IMR-90 (cell line): ENCODE measurements around the gene STK35. TPM values are rescaled to one million over a fixed set of nuclear protein-coding genes. Genes with fewer than 3 reads are reported as not detected.
A peak's percentile ranks its signal among the peaks of the same experiment; 100 is the strongest.

Experiments
- ATAC-seq: fragments of 200-7000 bp; cut with Tn5 transposase; 2 replicates; pipeline ENCODE4 v1.9.1; 2020; ENCODE audit warnings: low read depth, mild to moderate bottlenecking, moderate library complexity
- BruUV-seq: library from RNA; stranded (reverse); fragments of 400-500 nt; replicated peaks from 2 replicates; lab custom pipeline; 2021; lab: Mats Ljungman, UMichigan
- CTCF ChIA-PET: fragments of 300-600 bp; formaldehyde crosslinking; extraction: SDS; loops from one replicate; lab custom pipeline; 2021; ENCODE audit warnings: antibody characterized with exemption; lab: Yijun Ruan, JAX
- POLR2A ChIA-PET: fragments of 300-600 bp; sonication (Branson Sonifier 250); formaldehyde crosslinking; loops from one replicate; lab custom pipeline; 2022; ENCODE audit warnings: antibody characterized with exemption; ENCODE audit not compliant: unreplicated experiment; lab: Charles Lee
- DNase-seq: peaks from one replicate; pipeline ENCODE4 v3.0.0; 2013
- H2AFZ ChIP-seq: replicated peaks from 2 replicates; pipeline ENCODE3; 2013; ENCODE audit warnings: low read length, mild to moderate bottlenecking; ENCODE audit not compliant: poor library complexity
- H2AK5ac ChIP-seq: 2 replicates; pipeline ENCODE4 v1.6.1; 2013; ENCODE audit warnings: low read depth, low read length, inconsistent platforms
- H2AK9ac ChIP-seq: replicated peaks from 2 replicates; pipeline ENCODE3; 2013; ENCODE audit warnings: mild to moderate bottlenecking, low read depth, low read length, moderate library complexity; ENCODE audit not compliant: poor library complexity
- H2BK120ac ChIP-seq: 2 replicates; pipeline ENCODE4 v1.6.1; 2013; ENCODE audit warnings: low read depth, low read length, inconsistent platforms
- H2BK15ac ChIP-seq: 3 replicates; pipeline ENCODE4 v1.6.1; 2013; ENCODE audit warnings: low read depth, low read length, inconsistent platforms
- H2BK20ac ChIP-seq: 2 replicates; pipeline ENCODE4 v1.6.1; 2013; ENCODE audit warnings: low read depth, mild to moderate bottlenecking, inconsistent platforms, low read length, moderate library complexity
- H2BK5ac ChIP-seq: 2 replicates; pipeline ENCODE4 v1.6.1; 2013; ENCODE audit warnings: mild to moderate bottlenecking, low read depth, low read length, inconsistent platforms; ENCODE audit not compliant: poor library complexity, severe bottlenecking
- H3K14ac ChIP-seq: replicated peaks from 2 replicates; pipeline ENCODE4 v1.6.1; 2013; ENCODE audit warnings: low read depth, low read length, inconsistent platforms
- H3K18ac ChIP-seq: 2 replicates; pipeline ENCODE4 v1.6.1; 2013; ENCODE audit warnings: low read depth, low read length, control low read depth
- H3K23ac ChIP-seq: 2 replicates; pipeline ENCODE4 v1.6.1; 2013; ENCODE audit warnings: low read depth, low read length, inconsistent platforms
- H3K27ac ChIP-seq: 2 replicates; pipeline ENCODE4 v1.5.1; 2013; ENCODE audit warnings: mild to moderate bottlenecking, control low read depth, low read length; ENCODE audit not compliant: insufficient read depth
- H3K27me3 ChIP-seq: 2 replicates; pipeline ENCODE4 v1.6.1; 2013; ENCODE audit warnings: low read length; ENCODE audit not compliant: control insufficient read depth, insufficient read depth
- H3K36me3 ChIP-seq: 2 replicates; pipeline ENCODE4 v1.6.1; 2013; ENCODE audit warnings: low read length, mixed read lengths; ENCODE audit not compliant: control insufficient read depth, insufficient read depth
- H3K4ac ChIP-seq: 2 replicates; pipeline ENCODE4 v1.6.1; 2013; ENCODE audit warnings: low read depth, low read length, inconsistent platforms
- H3K4me1 ChIP-seq: 2 replicates; pipeline ENCODE4 v1.6.1; 2013; ENCODE audit warnings: low read length, mixed read lengths; ENCODE audit not compliant: control insufficient read depth, insufficient read depth
- H3K4me2 ChIP-seq: 2 replicates; pipeline ENCODE4 v1.6.1; 2013; ENCODE audit warnings: low read depth, mild to moderate bottlenecking, control low read depth, low read length, moderate library complexity
- H3K4me3 ChIP-seq: 2 replicates; pipeline ENCODE4 v1.5.1; 2013; ENCODE audit warnings: low read depth, mild to moderate bottlenecking, control low read depth, low read length, moderate library complexity; ENCODE audit not compliant: insufficient read depth
- H3K56ac ChIP-seq: 2 replicates; pipeline ENCODE4 v1.6.1; 2013; ENCODE audit warnings: low read length, inconsistent platforms; ENCODE audit not compliant: insufficient read depth; ENCODE audit errors: extremely low read depth
- H3K79me1 ChIP-seq, 2 experiments: 2 replicates each; pipeline ENCODE4 v1.6.1; 2013; ENCODE audit warnings: low read length in 2 of 2, inconsistent platforms in 1 of 2, low read depth in 1 of 2
- H3K9ac ChIP-seq: 2 replicates; pipeline ENCODE4 v1.6.1; 2013; ENCODE audit warnings: low read depth, low read length, control low read depth
- H3K9me1 ChIP-seq: 2 replicates; pipeline ENCODE4 v1.6.1; 2013; ENCODE audit warnings: low read length, inconsistent platforms; ENCODE audit not compliant: insufficient read depth
- H3K9me3 ChIP-seq: 2 replicates; pipeline ENCODE4 v1.6.1; 2013; ENCODE audit warnings: low read length; ENCODE audit not compliant: control insufficient read depth, insufficient read depth
- H4K20me1 ChIP-seq: 2 replicates; pipeline ENCODE4 v1.6.1; 2013; ENCODE audit warnings: low read length, inconsistent platforms; ENCODE audit not compliant: insufficient read depth
- H4K5ac ChIP-seq: 2 replicates; pipeline ENCODE4 v1.6.1; 2013; ENCODE audit warnings: mild to moderate bottlenecking, low read depth, low read length, control low read depth
- H4K8ac ChIP-seq, 2 experiments: 2 replicates each; pipeline ENCODE4 v1.6.1; 2013; ENCODE audit warnings: low read depth in 2 of 2, low read length in 2 of 2, control low read depth in 1 of 2, inconsistent platforms in 1 of 2
- H4K91ac ChIP-seq: 2 replicates; pipeline ENCODE4 v1.6.1; 2013; ENCODE audit warnings: low read depth, low read length, inconsistent platforms; ENCODE audit not compliant: insufficient read depth
- CEBPB ChIP-seq: IDR thresholded peaks from 2 replicates; pipeline ENCODE4 v1.6.1; 2012; ENCODE audit warnings: low read depth, low read length, improper control_type of control experiment
- CHD1 ChIP-seq: IDR thresholded peaks from 2 replicates; pipeline ENCODE4 v1.6.1; 2012; ENCODE audit warnings: low read depth, low read length, improper control_type of control experiment
- FOS ChIP-seq: fragments of 150-350 bp; IDR thresholded peaks from 2 replicates; pipeline ENCODE4 v1.6.1; 2016; ENCODE audit warnings: low read depth, low read length
- MAFK ChIP-seq: IDR thresholded peaks from 2 replicates; pipeline ENCODE4 v1.6.1; 2012; ENCODE audit warnings: low read depth, low read length, improper control_type of control experiment
- MAZ ChIP-seq: IDR thresholded peaks from 2 replicates; pipeline ENCODE4 v1.6.1; 2012; ENCODE audit warnings: low read depth, mild to moderate bottlenecking, low read length, improper control_type of control experiment, moderate library complexity, borderline replicate concordance
- MXI1 ChIP-seq: IDR thresholded peaks from 2 replicates; pipeline ENCODE4 v1.6.1; 2012; ENCODE audit warnings: low read depth, mild to moderate bottlenecking, low read length, moderate library complexity, borderline replicate concordance
- NFE2L2 ChIP-seq: fragments of 150-350 bp; IDR thresholded peaks from 2 replicates; pipeline ENCODE4 v1.6.1; 2016; ENCODE audit warnings: low read depth, mild to moderate bottlenecking, low read length
- POLR2A ChIP-seq: IDR thresholded peaks from 2 replicates; pipeline ENCODE4 v1.6.1; 2012; ENCODE audit warnings: mild to moderate bottlenecking, low read depth, low read length
- RAD21 ChIP-seq: IDR thresholded peaks from 2 replicates; pipeline ENCODE4 v1.6.1; 2012; ENCODE audit warnings: low read length, improper control_type of control experiment
- RCOR1 ChIP-seq: IDR thresholded peaks from 2 replicates; pipeline ENCODE4 v1.6.1; 2012; ENCODE audit warnings: mild to moderate bottlenecking, low read length, improper control_type of control experiment; ENCODE audit not compliant: insufficient replicate concordance
- RFX5 ChIP-seq: IDR thresholded peaks from 2 replicates; pipeline ENCODE4 v1.8.0; 2012; ENCODE audit warnings: low read depth, mild to moderate bottlenecking, low read length, moderate library complexity
- SMC3 ChIP-seq: fragments of 150-350 bp; IDR thresholded peaks from 2 replicates; pipeline ENCODE4 v1.6.1; 2016; ENCODE audit warnings: low read depth, mild to moderate bottlenecking, antibody characterized with exemption, low read length, moderate library complexity
- WGBS, 2 experiments: methylation state at CpG; one replicate each; pipeline versions ENCODE4 v1.1.5 to v1.1.7; 2013; ENCODE audit warnings: missing lambda C conversion rate in 2 of 2; ENCODE audit not compliant: insufficient read length in 1 of 2; ENCODE audit errors: extremely low coverage in 2 of 2; 5-methylcytosine and 5-hydroxymethylcytosine counted together
- dilution Hi-C: fragments of 300-500 bp; cut with HindIII; formaldehyde crosslinking; loops from one replicate; pipeline ENCODE4 v1.14.3; 2018; ENCODE audit warnings: low sequenced_read_pairs; ENCODE audit not compliant: unreplicated experiment
- in situ Hi-C: fragments of 300-500 bp; cut with MboI; formaldehyde crosslinking; loops from 3 replicates; pipeline ENCODE4 v1.14.3; 2019; ENCODE audit warnings: low sequenced_read_pairs, inconsistent platforms, mixed read lengths
- intact Hi-C: fragments of 100-400 bp; cut with micrococcal nuclease; formaldehyde crosslinking; loops from 2 replicates; pipeline ENCODE4 v1.10.0; 2022
- polyA plus RNA-seq, 3 experiments: library from polyadenylated mRNA; depleted of rRNA; stranded (reverse); fragments of >200 nt; gene quantifications; 2 replicates each; pipeline ENCODE4 v1.2.3, GENCODE V29; 2012; ENCODE audit warnings: low replicate concordance in 1 of 3
- total RNA-seq: library from RNA; depleted of rRNA; stranded (reverse); fragments of >200 nt; gene quantifications from 2 replicates; pipeline ENCODE4 v1.2.3, GENCODE V29; 2012
- TF ChIP-seq, protein P1 (sequence below): fragments of 150-350 bp; IDR thresholded peaks from 2 replicates; pipeline ENCODE4 v1.6.1; 2016; ENCODE audit warnings: low read depth, mild to moderate bottlenecking, low read length, moderate library complexity, borderline replicate concordance
- TF ChIP-seq, protein P2 (sequence below): fragments of 150-350 bp; IDR thresholded peaks from 2 replicates; pipeline ENCODE4 v1.6.1; 2017; ENCODE audit warnings: mild to moderate bottlenecking, antibody characterized with exemption, low read length, low read depth
- TF ChIP-seq, protein P3 (sequence below): conservative IDR thresholded peaks from 2 replicates; pipeline ENCODE4 v1.5.1; 2012; ENCODE audit warnings: mild to moderate bottlenecking, low read depth, low read length, improper control_type of control experiment

Gene STK35
- total and polyA plus RNA-seq, 2 of the 4 experiments (the other 2 are of a cell fraction), result 11.1 to 12.0 TPM

DNA sequence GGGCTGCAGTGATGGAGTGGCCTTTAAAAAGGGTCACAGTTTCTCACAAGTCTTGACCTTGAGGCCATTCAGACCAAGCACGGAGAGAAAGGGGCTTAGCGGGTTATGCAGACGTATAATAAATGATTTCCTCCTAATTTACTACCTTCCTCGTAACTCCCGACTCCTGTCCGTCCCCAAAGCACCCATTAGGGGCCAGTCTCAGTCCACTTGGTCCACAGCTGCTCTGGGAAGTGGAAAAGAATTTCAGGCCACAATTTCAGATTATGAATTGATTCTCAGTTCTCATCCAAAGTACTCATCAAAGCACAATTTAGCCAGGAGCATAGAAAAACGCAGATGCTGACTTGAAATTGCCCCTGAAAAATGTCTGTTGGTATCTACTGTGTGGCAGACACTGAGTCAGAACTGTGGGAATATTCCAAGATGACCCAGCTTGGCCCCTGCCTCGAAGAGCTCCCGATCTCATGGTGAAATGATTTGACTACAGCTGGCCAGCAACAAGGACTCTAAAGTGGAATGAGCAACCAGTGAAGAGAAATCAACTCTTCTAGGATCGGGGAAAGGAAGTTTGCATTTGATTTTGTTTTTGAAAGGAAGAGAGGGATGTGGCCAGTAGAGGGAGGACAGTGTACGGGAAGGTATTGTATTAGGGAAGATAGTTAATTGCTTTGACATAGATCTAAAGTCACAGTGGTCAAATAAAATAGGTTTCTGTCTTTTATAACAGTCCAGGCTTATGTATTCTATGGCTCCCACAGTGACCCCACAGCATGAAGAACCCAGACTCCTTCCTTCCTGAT, 15.2 kb upstream of the STK35 start:
- no peaks in the 10 kb centered on the region for H3K4me1 ChIP-seq
- no peaks in the 10 kb centered on the region for H3K36me3 ChIP-seq
- TF ChIP-seq POLR2A, result no peak
- no peak for TF ChIP-seq CHD1
- TF ChIP-seq, protein P1, sequence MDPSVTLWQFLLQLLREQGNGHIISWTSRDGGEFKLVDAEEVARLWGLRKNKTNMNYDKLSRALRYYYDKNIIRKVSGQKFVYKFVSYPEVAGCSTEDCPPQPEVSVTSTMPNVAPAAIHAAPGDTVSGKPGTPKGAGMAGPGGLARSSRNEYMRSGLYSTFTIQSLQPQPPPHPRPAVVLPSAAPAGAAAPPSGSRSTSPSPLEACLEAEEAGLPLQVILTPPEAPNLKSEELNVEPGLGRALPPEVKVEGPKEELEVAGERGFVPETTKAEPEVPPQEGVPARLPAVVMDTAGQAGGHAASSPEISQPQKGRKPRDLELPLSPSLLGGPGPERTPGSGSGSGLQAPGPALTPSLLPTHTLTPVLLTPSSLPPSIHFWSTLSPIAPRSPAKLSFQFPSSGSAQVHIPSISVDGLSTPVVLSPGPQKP, result no peak
- peak; percentile 14; the same call in 1 of the 2 replicates for TF ChIP-seq SMC3
- TF ChIP-seq, protein P2, sequence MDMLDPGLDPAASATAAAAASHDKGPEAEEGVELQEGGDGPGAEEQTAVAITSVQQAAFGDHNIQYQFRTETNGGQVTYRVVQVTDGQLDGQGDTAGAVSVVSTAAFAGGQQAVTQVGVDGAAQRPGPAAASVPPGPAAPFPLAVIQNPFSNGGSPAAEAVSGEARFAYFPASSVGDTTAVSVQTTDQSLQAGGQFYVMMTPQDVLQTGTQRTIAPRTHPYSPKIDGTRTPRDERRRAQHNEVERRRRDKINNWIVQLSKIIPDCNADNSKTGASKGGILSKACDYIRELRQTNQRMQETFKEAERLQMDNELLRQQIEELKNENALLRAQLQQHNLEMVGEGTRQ, result no peak
- TF ChIP-seq, protein P3, sequence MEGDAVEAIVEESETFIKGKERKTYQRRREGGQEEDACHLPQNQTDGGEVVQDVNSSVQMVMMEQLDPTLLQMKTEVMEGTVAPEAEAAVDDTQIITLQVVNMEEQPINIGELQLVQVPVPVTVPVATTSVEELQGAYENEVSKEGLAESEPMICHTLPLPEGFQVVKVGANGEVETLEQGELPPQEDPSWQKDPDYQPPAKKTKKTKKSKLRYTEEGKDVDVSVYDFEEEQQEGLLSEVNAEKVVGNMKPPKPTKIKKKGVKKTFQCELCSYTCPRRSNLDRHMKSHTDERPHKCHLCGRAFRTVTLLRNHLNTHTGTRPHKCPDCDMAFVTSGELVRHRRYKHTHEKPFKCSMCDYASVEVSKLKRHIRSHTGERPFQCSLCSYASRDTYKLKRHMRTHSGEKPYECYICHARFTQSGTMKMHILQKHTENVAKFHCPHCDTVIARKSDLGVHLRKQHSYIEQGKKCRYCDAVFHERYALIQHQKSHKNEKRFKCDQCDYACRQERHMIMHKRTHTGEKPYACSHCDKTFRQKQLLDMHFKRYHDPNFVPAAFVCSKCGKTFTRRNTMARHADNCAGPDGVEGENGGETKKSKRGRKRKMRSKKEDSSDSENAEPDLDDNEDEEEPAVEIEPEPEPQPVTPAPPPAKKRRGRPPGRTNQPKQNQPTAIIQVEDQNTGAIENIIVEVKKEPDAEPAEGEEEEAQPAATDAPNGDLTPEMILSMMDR, result no peak; the same call in 1 of the 2 replicates
- no peak for TF ChIP-seq RCOR1
- no peak for TF ChIP-seq NFE2L2
- no peak for TF ChIP-seq MXI1
- TF ChIP-seq MAFK, result no peak
- no peak for TF ChIP-seq FOS
- TF ChIP-seq CEBPB, result no peak
- no peak for TF ChIP-seq RFX5
- TF ChIP-seq MAZ, result no peak
- TF ChIP-seq RAD21, result peak; percentile 41
- in situ Hi-C loops, result no loop called here
- no peak overlapping the region for H3K27ac ChIP-seq
- ChIA-PET CTCF (no interaction called here), POLR2A (no interaction called here)
- H3K9me3 ChIP-seq, result no peaks in the 10 kb centered on the region
- H4K91ac ChIP-seq, result no peak overlapping the region
- BruUV-seq, result no TSS peak
- no peak overlapping the region for H3K18ac ChIP-seq
- intact Hi-C loops, result no loop called here
- H2AK5ac ChIP-seq, result no peak overlapping the region
- no peak overlapping the region for H4K5ac ChIP-seq
- H3K23ac ChIP-seq, result no peak overlapping the region
- ATAC-seq, result peak; percentile 48
- H3K9me1 ChIP-seq, result no peaks in the 10 kb centered on the region
- no peak overlapping the region for H3K56ac ChIP-seq
- no peak overlapping the region for H2BK20ac ChIP-seq
- H2AFZ ChIP-seq, result no peak overlapping the region
- dilution Hi-C loops, result no loop called here
- WGBS, 2 experiments, result 69 to 100% methylated on average over 1 to 2 of the region's 11 CpGs
- H3K79me1 ChIP-seq, result no peaks in the 10 kb centered on the region
- H3K14ac ChIP-seq, result no peak overlapping the region
- H2BK5ac ChIP-seq, result no peak overlapping the region
- no peak for DNase-seq
- no peaks in the 10 kb centered on the region for H4K20me1 ChIP-seq
- no peak overlapping the region for H2BK15ac ChIP-seq
- H3K4me3 ChIP-seq, result no peak overlapping the region
- H3K4ac ChIP-seq, result no peak overlapping the region
- H2BK120ac ChIP-seq, result no peak overlapping the region
- H2AK9ac ChIP-seq, result no peak overlapping the region
- H3K9ac ChIP-seq, result no peak overlapping the region
- no peak overlapping the region for H3K4me2 ChIP-seq
- H3K27me3 ChIP-seq, result peaks cover 32% of the 10 kb centered on the region
- H4K8ac ChIP-seq, result no peak overlapping the region
